SU-DHL-6 (cell line): ENCODE measurements around the gene NKAIN1.

Source experiments
- CTCF ChIP-seq: fragments of 200-600 bp; sonication (generic); IDR thresholded peaks from one replicate; pipeline ENCODE4 v1.5.1; 2017; ENCODE audit warnings: antibody characterized with exemption, mild to moderate bottlenecking, low read length, moderate library complexity; ENCODE audit not compliant: insufficient read depth, poor library complexity, severe bottlenecking
- EZH2phosphoT487 ChIP-seq: fragments of 200-600 bp; sonication (generic), shearing (Covaris generic); conservative IDR thresholded peaks from 2 replicates; pipeline ENCODE4 v1.6.1; 2018; ENCODE audit warnings: mild to moderate bottlenecking, antibody characterized with exemption, low read length, moderate library complexity, mixed read lengths

GRCh38 chr1:31161571-31161970 is 78.1 kb downstream of the NKAIN1 start:
- TF ChIP-seq EZH2phosphoT487: no peak
- no peak for TF ChIP-seq CTCF
